ENCODE data around the gene HOXB4. TPM values are rescaled to one million over a fixed set of nuclear protein-coding genes. Genes with fewer than 3 reads are reported as not detected.

HOXB4 gene
- polyA plus RNA-seq, 12 donors: 0.69 to 4.5 (median 2.2) TPM; not detected in 1

DNA sequence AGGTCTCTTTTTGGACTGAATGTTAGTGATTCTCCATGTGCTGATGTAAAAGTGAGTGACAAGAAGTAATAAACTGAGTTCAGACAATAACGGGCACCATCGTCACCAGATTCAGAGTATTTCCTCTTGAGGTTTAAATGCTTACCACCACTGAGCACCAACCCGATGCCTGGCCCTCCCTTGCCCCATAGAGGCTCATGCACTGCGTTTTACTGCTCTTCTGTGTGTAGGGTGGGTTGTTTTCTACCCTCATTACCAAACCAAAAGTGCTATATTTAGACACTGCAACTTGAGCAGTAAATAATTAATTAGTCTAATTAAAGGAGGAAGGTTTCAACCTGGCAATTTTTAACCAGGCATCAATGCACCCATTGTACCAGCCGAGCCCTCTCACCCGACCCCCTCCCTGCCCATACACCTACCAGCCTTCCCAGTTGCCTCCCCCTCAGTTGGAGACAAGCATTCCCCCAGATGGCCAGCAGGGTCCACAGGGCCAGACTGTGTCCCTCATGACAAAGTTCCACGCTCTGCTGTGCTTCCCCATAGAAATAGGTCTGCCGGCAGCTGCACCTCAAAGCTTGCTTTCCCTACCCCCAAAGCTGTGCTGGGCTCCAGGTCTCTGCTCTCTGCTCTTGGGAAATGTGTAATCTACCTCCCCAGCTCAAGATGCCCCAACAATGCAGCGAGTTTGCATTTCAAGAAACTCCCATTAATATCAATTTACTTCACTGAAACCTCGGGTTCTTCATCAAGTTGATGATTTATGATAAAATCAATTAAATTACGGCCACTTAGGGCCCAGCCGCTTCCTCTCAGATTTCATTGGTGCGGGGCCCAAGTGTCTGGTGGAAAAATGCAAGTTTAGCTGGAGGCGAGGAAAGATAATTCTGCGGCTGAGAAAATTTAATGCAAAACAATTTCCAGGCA is 16.0 kb downstream of the HOXB4 start:
- DNase-seq: no peak

DNA sequence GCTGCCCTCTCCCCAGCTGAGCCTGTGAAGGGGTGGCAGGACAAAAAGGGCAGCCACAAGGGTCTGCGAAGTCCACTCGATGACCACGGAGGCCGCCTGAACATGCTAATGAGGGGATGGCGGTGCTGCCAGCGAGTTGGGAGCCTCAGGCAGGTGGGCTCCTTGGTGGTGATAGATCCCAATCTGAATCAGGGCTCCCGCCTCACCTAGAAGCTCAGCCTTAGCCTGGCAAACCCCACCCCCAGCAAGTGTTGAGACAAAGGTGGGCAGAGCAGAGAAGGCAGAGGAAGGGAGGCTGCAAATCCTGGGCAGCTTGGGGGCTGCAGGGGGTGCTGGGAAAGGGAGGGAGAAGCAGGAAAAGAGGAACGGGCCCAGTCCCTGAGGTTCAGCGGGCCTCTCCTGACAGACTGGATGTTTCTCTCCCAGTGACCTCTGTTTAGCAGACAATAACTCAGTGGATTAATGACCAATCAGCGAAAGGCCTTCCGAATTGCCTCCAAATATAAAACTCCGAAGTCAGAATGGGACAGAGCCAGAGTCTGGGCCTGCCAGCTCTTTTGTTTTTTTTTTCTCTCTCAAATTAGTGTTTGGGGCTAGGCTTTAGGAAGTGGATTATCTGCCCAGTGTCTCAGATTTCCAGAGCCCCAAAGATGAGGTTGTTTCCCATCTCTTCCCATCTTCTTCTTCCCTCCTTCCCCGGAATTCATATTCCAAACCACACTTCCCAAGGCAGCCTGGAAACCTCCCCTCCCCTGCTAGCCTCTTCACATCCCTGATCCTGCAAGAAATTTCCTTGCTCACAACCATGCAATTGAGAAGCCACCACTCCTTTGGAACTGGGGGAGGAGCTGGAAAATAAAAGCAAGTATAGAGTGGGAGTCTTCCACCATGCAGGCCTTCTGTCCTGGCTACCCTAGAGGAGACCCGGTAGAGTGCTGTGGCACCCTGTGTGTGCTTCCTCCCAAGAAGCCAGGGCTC is 18.0 kb downstream of the HOXB4 start:
- no peak for DNase-seq

DNA sequence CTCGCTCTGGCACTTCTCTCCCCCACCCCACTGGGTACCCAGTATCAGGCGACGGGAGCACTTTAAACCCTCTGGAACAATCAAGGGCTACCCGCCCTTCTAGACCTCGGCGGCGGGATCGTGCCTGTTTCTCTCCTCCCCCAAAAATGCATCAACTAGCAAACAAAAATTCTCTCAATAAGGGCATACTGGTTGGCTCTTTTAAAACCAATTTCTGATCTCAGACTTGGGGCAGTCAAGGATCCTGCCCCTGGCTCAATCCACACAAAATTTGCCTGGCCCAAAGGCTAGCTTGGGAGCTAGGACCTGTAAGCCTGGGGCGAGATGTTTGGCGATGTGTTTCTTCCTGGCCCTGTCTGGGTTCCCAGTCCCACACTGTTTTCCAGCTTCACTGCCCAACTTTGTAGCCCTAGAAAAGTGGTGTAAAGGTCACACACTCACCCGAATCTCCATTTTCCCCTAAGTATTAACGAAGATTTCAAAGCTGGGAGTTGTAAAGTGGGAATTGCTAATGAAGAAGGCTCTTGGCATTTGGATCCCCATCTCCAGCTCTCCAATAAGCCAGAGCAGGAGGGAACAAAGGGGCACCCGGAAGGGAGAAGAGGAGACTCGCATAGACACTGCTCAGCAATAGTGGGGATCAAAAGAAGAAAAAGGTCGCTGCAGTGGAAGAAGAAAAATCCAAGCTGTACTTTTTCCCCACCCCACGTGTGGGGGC is 18.9 kb downstream of the HOXB4 start:
- no peak for DNase-seq

DNA sequence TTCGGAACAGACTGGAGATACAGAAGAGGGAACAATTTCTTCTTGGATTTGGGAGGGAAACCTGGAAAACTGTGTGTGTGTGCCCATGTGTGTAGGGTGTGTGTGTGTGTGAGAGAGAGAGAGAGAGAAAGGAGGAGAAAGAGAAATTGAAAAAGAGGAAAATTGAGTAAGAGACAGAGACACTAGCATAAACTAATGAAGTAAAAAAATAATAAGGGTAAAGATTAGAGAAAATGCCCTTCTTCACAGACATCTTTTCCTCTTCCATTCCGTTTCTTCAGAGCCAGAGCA is 19.4 kb downstream of the HOXB4 start:
- DNase-seq: no peak

DNA sequence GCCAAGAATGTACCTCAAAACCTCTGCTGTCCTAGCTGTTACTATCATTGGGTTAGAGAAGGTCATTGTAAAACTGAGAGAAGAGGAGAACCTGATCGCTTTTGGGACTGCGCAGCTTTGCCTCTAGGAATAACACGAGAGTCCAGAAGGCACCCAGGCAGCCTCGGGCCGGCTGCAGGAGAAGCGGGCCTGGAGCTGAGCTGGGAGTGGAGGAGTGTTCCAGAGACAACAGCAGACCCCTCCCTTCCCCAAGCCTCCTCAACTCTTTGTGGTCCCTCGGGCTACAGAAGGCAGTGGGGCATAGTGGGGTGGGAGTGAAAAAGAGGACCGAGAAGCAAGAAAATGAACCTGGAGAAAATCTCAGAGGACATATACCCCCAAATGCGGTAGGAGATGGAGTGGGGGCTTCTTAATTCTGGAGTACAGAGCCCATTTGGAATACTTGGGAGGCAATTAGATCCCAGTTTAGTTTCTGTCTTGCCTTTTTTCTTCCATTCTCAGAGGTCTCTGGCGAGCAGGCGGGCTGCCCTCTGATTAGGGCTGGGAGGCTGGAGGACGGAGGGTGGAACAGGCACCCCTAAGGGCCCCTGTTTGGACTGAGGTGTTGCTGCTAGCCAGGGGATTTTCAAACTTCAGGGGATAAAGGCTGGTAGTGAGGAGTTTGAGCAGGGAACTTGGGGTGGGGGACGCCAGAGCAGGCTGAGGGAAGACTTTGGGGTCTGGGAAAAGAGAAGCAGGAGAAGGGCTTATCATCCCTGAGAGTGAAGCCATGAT is 19.9 kb downstream of the HOXB4 start:
- DNase-seq: no peak

DNA sequence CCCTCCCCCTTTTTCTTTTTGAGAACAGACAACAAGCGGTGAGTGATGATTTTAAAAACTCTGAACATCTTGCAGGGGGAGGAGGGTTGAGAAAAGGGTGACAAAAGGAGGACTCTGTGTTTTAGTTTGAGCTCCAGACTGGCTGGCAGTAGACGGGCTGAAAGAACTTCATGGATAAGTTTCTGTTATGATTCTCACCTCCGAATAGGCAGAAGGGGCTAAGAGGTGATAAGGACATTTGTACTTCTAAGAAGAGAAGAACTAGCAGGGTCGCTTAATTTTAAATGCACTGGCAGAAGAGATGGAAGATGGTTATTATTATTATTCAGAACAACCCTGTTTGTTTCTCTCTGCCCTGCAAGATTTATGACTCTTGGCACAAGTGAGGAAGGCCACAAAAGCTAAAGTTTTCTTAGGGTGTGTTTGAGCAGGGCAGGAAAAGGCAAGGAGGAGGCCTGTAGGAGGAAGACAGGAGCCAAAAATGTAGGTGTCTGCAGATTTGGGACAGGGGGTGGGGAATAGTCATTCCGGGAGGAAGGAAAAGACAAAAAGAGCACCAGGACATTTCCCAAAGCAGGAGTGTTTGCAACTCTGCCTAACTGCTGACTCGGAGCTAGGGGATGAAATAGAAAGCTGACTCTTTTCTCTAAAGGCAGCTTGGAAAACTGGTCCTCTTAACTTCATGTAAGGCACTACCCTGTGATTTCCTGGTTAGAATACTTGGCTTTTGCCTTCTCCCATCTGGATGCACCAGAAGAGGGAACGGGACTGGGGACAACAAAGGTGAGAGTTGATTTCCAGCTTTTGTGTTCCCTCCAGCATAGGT is 21.4 kb downstream of the HOXB4 start:
- no peak for DNase-seq

DNA sequence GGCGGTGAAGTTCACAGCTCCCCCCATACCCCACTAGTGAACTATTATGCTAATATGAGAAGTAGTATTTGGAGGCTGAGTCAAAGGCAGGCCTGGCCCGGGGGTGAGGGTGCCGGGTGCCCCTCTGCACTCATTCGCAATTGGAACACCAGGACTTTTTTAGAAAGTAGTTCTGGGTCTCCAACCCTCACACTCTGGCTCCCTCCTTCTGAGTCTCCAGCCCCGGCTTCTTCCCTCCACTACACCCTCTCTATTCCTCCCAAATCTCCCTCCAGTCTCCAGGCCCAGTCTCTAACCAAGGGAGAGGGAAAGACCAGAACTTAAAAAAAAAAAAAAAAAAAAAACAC is 21.9 kb downstream of the HOXB4 start:
- DNase-seq: no peak

DNA sequence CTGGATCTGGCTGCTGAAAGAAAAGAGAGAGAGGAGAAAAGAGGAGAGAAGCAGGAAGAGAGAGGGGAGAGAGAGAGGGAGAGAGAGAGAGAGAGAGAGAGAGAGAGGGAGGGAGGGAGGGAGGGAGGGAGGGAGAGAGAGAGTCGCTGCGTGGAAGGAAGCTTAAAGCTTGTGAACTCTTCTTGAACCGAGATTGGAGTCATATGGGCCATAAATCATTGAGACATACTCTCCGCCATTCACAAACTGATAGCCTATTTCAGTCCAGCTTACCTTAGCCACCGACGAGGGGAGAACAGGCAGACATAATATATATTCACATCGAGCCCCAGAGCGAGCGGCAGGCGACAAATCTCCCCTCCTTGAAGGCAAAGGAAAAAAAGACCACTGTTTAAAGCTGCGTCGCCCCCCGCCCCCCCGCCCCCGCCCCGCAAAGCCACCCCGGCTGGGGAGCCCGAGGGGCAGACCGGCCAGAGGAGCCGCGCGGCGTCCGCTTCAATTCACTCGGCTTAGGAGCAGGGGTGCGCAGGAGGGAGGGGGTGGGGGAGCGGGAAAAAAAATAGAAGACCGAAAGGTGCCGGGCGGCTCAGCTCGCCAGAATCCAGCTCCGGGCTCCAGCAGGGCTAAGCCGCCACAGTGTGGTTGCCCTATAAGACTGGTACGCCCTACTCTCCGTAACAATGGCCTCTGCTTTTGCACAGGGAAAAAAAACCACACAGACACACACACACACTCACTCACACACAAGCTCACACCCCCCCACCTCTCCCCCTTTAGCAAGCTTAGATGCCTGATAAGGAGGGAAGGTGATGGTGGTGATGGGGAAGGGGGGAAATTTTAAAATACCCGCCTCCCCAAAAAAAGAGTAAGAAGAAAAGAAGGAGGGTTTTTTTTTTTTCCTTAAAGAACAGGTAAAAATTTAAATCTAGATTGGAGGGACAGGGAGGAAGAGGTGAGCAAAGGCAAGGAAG is 22.6 kb downstream of the HOXB4 start:
- DNase-seq: peak; percentile 77

DNA sequence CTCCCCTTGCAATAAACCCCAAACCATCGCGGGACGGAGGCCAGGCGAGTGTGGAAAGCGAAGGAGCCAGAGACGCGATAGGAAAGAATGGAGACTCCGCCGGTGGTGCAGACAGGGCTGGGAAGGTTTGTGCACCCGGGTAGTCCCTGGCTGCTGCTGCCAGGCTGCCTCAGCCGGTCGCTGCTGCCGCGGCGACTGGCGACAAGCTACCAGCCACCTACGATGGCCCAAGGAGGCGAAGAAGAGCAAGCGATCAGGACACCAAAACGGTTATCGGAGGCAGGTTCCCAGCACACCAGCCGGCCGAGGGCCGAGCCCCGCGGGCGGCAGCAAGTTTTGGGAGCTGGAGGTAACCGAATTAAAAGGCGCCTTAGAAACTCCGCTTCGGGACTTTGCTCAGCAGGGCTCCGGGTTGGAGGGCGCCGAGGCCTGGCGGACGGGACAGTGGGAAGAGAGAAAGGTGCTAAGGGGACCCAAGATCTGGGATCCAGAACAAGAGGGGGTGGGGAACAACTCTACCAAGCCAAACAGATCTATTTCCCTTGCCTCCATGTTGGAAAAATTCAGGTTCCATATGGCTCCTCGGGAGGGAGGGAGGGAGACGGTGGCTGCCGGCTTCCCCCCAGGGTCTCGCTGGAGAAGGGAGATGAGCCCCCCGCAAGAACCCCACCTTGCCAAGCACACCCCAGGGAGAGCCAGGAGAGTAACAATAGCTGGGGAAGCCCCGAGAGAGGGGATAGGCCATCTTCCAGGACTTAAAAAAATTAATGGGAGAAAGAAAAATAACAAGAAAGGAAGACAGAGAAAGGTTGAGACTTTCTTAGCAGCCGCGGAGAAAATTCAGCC is 23.5 kb downstream of the HOXB4 start:
- no peak for DNase-seq

DNA sequence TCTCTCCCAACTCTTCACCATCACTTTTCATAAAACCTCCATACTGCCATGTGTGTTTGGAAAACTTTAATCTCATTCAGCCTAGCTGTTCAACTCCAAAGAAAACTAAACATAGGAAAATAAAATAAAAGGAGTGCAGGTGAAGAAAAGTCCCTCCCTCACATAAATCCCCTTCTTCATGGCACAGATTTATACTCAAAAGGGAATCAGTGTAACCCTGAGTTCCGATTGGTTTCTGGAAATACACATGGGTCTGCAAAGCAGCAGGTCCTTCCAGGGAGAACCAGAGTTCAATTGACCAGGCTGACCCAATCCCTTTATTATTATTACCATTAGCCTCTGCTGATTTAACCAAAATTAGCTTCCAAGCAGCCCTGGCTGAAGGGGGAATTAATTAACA is 24.3 kb downstream of the HOXB4 start:
- no peak for DNase-seq

DNA sequence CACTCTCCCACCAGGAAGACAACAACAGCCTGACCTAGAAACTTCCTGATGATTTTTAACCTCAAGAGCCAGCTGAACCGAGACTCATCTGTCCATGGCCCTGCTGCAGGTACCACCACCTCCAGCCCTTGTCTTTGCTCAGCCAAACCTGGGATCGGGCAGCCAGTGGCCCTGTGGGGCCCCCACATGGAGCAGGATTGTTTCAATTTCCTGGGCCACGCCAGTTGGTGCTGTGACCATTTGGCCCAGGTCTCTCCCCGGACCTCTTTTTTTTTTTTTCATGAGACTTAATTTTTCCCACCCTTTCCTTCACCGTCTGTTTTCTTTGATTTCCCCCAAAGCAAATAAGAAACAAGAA is 25.0 kb downstream of the HOXB4 start:
- no peak for DNase-seq

DNA sequence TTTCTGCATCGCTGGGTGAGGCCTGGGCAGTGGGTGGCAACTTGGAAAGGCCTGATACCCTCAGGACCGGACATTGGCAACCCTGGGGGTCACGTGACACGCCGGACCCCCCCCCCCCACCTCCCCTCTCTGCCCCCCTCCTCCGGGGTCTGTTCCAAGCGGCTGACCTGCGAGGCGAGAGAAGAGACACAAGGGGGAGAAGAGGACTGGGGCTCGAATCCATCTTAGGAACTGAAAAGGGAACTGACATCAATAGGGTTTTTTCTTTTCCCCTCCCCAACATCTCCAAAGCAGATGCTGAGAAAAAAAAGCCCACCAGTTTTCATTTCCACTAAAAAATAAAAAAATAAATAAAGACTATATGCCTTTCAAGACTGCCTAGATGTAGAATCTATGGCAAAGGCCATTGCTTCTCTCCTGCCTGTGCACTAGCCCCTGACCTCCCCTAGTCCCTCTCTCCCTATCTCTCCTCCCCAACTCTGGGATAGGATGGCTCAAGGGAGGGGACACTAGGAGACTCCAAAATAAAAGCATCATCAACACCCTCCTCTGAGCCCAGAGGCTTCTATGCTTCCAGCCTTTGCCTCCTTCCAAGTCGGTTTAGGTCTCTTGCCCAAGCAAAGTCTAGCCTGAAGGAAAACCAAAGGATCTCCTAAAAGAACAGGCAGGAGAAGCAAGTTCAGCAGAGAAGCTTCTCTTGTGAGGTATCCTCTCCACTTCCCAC is 25.5 kb downstream of the HOXB4 start:
- DNase-seq: no peak

DNA sequence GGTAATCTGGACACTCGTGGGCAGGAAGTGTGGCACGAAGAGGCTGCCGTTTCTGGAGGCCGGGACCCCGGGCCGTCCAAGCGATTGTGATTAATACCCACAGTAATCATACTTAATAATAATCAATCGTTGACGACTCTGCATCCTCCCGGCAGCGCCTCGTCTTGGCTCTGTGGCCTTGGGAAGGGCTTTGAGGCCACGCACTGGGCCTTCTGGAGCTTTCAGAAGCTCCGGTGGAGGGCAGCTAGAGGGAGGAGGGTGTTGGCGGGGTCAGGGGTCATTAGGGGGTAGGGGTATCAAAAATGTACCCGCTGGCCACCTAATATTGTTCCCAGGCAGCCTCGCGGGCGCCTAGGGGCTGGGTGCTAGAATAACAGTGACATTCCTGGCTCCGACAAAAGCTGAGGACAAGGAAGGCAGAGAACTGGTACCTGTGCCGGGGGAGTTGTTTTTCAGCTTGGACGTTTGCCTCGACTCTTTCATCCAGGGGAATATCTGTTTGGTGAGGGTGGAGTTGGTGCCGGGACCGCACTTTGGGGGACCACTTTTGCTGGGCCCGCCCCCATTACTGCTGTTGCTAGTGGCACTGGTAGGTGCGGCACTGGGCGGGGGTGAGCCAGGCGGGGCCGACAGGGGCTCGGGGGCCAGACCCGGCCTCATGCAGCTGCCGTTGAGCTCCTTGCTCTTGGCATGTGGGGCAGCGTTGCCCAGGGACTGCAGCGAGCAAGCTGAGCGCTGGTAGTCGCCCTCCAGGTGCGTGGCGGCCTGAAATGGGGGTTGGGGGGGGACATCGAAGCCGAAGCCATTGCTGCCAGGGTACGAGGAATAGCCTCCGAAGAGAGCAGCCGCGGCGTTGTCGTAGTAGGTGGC is 26.3 kb downstream of the HOXB4 start:
- no peak for DNase-seq

DNA sequence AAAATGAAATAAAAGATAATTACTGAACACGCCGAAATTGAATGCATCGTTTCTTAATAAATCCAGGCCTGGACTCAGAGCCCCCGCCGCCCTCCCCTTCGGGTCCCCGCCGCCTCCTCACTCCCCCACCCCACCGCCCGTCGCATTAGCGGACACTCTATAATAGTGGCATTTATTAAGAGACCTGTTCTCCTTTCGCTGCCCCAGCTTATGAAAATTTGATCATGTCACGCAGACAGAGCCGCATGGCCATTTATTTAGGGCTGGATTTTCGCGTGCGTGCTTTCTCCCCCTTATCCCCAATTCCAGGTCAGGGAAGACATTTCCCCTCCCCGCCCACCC is 27.0 kb downstream of the HOXB4 start:
- DNase-seq: no peak

DNA sequence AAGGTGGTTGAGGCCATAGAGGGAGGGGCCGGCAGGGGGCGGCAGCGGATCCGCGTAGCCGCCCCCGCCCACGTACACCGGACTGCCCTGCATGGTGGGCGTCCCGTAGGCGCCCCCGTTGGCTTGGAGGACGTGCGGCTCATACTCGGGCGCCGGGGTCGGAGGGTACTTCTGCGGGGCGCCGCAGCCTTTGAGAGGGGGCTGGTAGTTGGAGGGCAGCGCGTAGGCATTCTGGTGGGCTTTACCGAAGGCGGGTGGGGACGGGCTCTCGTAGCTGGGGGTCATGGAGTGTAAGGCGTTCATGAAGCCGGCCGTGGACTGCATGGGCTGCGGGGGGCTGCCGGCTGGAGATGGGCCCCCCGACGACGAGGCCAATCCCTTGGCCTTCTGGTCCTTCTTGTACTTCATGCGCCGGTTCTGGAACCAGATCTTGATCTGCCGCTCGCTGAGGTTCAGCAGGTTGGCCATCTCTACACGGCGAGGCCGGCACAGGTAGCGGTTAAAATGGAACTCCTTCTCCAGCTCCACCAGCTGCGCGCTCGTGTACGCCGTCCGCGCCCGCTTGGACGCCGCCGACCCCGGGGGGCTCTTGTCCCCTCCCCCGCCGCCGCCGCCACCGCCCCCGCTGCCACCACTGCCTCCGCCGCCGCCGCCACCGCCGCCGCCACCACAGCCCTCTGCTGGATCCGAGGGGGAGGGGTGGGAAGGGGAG is 27.5 kb downstream of the HOXB4 start:
- no peak for DNase-seq

DNA sequence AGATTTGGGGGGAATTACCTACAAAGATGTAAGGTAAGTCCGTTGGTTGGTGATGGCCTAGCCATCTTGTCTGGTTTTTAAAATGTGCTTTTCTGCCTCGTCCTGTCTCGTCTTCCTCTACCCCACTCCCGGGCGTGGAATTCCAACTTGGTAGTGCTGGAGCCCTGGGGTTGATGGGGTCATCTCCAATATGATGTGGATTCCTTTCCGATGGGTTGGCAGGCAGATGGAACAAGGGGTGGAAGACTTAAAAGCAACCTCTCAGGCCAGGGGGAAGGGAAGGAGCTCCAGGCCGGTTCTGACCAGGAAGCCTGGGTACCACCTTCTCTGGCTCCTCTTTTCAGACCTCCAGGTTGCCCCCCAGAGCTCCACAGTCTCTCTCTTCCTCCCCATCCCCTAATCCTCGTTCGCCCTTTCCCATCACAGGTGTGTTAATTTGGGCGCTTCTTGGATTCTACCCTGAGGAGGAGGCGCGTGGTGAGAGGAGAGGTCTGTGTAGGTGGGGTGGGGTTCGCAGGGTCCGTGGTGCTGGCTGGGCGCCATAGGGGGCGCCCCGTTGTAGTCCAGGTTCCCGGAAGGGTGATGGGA is 28.1 kb downstream of the HOXB4 start:
- no peak for DNase-seq

All from muscle of arm (tissue), 12 donors.